MM.1S (cell line): ENCODE results near the gene PDK1.

Source experiments
- EZH2 ChIP-seq: fragments of 300-600 bp; sonication (generic); optimal IDR thresholded peaks from 2 replicates; pipeline ENCODE3; 2017; ENCODE audit warnings: low read depth, mild to moderate bottlenecking, antibody characterized with exemption, low read length, mixed read lengths
- EZH2phosphoT487 ChIP-seq: fragments of 300-600 bp; sonication (generic); IDR thresholded peaks from 2 replicates; pipeline ENCODE4 v1.6.1; 2018; ENCODE audit warnings: antibody characterized with exemption, low read length
- TF ChIP-seq, protein P1 (sequence below): fragments of 300-600 bp; sonication (generic); IDR thresholded peaks from 2 replicates; pipeline ENCODE4 v1.5.1; 2016; ENCODE audit warnings: antibody characterized with exemption, low read length, mixed read lengths

DNA sequence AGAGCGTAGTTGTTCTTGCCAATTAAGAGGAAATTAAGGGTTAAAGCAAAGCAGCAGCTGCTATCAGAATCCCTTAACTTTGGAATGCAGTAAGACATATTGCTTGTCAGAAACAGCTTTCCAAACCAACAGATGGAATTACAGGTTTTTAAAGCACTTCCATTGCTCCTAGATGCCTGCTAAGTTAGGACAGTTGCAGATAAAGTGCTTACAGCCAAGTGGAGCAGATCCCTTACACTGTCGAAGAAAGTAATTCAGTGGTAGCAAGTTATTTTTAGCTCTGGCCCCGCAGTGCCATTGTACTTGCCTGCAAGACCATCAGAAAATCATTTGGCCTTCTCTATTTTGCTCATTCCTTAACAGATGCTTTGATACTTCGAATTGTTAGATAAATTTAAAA lies 5.4 kb downstream of the PDK1 start:
- TF ChIP-seq EZH2 (no peak), EZH2phosphoT487 (no peak)
- TF ChIP-seq, protein P1, sequence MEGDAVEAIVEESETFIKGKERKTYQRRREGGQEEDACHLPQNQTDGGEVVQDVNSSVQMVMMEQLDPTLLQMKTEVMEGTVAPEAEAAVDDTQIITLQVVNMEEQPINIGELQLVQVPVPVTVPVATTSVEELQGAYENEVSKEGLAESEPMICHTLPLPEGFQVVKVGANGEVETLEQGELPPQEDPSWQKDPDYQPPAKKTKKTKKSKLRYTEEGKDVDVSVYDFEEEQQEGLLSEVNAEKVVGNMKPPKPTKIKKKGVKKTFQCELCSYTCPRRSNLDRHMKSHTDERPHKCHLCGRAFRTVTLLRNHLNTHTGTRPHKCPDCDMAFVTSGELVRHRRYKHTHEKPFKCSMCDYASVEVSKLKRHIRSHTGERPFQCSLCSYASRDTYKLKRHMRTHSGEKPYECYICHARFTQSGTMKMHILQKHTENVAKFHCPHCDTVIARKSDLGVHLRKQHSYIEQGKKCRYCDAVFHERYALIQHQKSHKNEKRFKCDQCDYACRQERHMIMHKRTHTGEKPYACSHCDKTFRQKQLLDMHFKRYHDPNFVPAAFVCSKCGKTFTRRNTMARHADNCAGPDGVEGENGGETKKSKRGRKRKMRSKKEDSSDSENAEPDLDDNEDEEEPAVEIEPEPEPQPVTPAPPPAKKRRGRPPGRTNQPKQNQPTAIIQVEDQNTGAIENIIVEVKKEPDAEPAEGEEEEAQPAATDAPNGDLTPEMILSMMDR = no peak
